ENCODE data around the gene KCTD7.

- no peak for TF ChIP-seq POLR2AphosphoS5 (IDR thresholded peaks at IDR 0.05)
- TF ChIP-seq CTCF (IDR thresholded peaks at IDR 0.05): no peak
- no peak for TF ChIP-seq POLR2A (IDR thresholded peaks at IDR 0.05)
- no peak for TF ChIP-seq EP300 (IDR thresholded peaks at IDR 0.05)
Observed at GRCh38 chr7:66668677-66669076, 40.0 kb downstream of the KCTD7 start.

All from sigmoid colon (tissue), 4 donors.